GM21529 (cell line): ENCODE data around the gene KLHL40.

Experiments used
- ATAC-seq: cut with Tn5 transposase; IDR thresholded peaks from one replicate; pipeline ENCODE4 v1.9.1; 2021; ENCODE audit not compliant: unreplicated experiment

Gene KLHL40, protein sequence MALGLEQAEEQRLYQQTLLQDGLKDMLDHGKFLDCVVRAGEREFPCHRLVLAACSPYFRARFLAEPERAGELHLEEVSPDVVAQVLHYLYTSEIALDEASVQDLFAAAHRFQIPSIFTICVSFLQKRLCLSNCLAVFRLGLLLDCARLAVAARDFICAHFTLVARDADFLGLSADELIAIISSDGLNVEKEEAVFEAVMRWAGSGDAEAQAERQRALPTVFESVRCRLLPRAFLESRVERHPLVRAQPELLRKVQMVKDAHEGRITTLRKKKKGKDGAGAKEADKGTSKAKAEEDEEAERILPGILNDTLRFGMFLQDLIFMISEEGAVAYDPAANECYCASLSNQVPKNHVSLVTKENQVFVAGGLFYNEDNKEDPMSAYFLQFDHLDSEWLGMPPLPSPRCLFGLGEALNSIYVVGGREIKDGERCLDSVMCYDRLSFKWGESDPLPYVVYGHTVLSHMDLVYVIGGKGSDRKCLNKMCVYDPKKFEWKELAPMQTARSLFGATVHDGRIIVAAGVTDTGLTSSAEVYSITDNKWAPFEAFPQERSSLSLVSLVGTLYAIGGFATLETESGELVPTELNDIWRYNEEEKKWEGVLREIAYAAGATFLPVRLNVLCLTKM

GRCh38 chr3:42685363-42685881, at the start of gene KLHL40:
Gene KLHL40, plus strand, starts transcription at chr3:42685537. Its CDS starts 82 bp downstream, at chr3:42685619.
- no peak for ATAC-seq

- no peak for ATAC-seq
Measured at GRCh38 chr3:42637001-42637400, 48.3 kb upstream of the KLHL40 start.

DNA sequence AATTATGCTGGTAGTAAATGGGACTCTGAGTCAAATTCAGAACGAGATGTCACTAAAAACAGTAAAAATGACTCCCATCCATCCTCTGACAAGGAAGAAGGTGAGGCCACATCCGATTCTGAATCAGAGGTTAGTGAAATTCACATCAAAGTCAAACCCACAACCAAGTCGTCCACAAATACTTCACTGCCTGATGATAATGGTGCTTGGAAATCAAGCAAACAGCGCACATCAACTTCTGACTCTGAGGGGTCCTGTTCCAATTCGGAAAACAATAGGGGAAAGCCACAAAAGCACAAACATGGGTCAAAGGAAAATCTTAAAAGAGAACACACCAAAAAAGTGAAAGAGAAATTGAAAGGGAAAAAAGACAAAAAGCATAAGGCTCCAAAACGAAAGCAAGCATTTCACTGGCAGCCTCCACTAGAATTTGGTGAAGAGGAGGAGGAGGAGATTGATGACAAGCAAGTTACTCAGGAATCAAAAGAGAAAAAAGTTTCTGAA, 46.9 kb upstream of the KLHL40 start:
- ATAC-seq, result peak; percentile 61

DNA sequence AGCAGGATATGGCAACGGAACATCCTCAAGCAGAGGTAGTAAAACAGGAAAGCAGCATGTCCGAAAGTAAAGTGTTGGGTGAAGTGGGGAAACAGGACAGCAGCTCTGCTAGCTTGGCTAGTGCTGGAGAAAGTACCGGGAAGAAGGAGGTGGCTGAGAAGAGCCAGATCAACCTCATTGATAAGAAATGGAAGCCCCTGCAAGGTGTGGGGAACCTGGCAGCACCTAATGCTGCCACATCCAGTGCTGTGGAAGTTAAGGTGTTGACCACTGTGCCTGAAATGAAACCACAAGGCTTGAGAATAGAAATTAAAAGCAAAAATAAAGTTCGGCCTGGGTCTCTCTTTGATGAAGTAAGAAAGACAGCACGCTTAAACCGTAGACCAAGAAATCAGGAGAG, 46.1 kb upstream of the KLHL40 start:
- no peak for ATAC-seq

DNA sequence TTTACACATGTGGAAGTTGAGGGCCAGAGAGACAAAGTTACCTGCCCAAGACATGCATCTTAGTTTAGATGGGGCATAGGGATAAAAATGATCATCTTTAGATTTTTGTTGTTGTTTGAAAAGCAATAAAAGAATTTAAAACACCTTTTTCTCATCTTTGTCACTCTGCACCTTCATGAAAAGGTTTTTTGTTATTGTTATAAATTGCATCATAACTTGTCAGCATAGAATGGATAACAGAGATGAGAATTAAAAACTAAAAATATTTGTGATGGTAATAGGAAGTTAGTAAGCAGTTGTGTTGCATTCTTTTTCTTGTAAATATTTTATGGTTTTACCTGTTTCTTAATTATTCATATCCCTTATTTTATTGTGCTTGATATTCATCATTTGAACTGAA, 45.2 kb upstream of the KLHL40 start:
- ATAC-seq, result no peak

DNA sequence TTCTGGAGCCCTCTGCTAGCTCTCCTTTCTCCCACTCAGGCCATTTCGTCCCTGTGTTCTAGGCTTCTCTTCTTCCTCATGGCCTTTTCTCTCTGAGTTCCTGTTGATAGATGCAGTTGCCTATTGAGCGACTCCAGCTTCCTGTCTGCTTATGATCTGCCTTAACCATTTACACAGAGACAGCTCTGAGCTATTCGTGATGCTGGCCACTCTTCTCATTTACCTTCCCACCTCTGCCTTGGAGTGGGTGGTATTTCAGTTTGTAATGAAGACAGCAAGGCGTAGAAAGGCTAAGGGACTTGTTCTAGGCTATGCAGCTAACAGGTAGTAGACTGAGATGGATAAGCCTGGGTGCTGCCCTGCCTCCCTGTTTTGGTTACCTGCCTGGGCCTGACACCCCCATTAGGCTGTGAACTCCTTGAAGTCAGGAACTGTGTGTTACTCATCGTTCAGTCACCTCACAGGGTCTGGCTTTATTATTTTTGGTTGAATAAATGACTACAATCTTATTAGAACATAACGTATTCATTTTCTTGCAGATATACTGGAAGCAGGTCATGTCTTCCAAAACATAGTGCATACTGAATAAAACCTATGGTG, 44.5 kb upstream of the KLHL40 start:
- ATAC-seq, result no peak

DNA sequence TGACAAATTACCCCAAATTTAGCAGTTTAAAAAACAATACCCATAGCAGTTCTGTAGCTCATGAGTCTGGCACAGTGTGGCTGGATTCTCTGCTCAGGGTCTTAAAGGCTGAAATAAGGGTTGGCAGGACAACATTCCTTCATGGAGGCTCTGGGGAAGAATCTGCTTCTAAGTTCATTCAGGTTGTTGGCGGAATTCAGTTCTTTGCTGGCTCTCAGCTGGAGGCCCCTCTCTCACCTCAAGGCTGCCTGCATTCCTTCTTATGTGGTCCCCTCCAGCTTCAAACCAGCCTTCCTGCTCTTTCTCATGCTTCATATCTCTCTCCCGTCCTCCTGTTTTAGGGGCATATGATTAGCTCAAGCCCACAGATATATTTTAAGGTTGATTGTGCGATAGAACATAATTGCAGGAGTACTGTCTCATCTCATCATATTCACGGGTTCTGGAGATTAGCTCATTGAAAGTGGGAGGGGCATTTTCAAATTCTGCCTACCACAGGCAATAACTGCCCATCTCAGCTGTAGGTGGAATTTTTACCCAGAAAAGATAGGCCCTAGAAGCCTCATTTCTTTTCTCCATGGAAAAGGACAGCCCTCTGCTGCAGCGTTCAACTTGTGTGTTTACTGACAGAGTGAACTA, 37.4 kb upstream of the KLHL40 start:
- ATAC-seq, result no peak

- no peak for ATAC-seq
Measured at GRCh38 chr3:42649006-42649405, 36.3 kb upstream of the KLHL40 start.

- no peak for ATAC-seq
Measured at GRCh38 chr3:42649783-42650182, 35.6 kb upstream of the KLHL40 start.

DNA sequence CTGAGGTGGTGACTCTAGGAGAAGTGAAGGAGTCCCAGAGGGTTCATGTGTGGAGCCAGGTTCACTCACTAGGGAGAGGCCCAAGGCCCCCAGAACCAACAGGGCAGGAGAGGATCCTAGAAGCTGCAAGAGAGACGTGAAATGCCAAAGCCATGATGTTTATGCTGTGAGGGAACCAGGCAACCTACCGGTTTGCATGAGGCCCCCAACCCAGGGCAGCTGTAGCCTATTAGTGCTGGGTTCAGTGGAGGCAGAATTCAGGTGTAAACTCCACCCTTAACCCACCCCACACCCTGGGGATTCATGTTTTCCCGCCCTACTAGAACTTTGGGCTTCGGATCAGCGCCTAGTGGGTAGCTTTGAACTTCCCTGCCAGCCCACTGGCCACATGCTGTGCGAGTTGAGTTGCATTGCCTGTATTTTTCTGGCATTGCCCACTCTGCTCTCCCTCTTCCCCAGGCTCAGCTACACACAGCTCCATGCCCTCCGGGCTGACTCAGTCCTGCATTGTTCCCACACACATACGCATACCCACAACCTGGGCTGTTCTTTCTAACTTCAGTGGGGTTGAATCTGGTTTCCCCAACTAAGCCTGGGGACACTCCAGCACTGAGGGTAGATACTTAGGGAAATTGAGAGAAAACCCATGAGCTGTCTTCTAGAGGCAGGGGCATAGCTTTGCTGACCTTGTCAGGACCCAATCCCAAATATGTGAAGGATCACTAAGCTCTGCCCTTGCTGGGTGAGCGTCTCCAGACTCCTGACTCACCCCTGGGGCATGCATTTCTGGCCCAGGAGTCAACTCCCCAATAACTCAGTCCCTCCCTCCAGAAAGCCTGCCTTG, 33.9 kb upstream of the KLHL40 start:
- ATAC-seq, result no peak

DNA sequence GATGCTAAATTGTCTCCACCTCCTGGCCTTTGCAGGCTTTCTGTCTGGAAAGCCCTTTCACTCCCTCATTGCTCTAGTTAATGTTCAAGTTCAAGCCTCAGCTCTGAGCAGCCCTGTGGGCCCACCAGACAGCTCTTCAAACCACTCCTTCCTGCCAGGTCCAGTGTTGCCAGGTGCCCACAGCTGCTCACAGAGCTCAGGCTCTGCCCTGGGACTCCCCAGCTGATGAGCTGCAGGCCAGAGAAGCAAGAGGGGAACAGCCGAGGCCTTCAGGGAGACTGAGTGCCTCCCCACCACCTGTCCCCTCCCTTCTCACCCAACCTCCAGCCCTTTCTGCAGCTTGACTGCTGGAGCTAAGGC, 33.1 kb upstream of the KLHL40 start:
- peak; percentile 23 for ATAC-seq

DNA sequence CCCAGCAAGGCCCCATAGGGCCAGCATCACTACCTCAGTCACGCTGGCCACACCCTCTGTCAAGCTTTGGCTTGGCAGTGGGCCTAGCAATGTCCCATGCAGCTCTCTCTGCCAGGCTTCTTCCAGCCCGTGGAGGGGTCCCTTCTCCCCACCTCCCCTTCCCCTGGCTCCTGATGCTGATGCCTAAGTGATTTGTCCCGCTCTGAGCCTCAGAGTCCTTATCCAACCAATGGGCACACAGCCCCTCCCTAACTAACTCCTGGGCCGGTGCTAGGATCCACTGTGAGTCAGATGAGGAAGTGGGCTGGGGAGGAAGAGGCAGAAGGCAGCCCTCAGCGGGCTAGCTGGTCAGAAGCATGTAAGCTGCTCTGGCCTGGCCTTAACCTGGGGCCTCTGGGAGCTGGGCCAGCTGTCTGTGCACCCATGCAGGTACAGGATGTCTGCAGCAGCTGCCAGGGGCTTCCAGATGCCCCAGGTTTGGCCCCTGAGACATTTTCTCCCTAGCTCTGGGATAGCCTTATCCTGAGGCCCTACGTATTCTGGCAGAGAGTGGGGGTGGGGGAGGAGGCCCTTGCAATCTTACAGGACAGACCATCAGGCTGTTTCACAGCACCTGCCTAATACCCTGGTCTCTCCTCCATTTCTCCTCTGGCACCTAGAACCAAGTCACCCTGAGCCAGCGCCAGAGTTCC, 32.6 kb upstream of the KLHL40 start:
- ATAC-seq, result peak; percentile 68

GRCh38 chr3:42653303-42653559, 32.1 kb upstream of the KLHL40 start:
- no peak for ATAC-seq

GRCh38 chr3:42653560-42654330, 31.6 kb upstream of the KLHL40 start, which contains the start of gene ZBTB47:
Gene ZBTB47, plus strand, starts transcription at chr3:42653697. Its CDS starts 4,659 bp downstream, at chr3:42658356.
- no peak for ATAC-seq

DNA sequence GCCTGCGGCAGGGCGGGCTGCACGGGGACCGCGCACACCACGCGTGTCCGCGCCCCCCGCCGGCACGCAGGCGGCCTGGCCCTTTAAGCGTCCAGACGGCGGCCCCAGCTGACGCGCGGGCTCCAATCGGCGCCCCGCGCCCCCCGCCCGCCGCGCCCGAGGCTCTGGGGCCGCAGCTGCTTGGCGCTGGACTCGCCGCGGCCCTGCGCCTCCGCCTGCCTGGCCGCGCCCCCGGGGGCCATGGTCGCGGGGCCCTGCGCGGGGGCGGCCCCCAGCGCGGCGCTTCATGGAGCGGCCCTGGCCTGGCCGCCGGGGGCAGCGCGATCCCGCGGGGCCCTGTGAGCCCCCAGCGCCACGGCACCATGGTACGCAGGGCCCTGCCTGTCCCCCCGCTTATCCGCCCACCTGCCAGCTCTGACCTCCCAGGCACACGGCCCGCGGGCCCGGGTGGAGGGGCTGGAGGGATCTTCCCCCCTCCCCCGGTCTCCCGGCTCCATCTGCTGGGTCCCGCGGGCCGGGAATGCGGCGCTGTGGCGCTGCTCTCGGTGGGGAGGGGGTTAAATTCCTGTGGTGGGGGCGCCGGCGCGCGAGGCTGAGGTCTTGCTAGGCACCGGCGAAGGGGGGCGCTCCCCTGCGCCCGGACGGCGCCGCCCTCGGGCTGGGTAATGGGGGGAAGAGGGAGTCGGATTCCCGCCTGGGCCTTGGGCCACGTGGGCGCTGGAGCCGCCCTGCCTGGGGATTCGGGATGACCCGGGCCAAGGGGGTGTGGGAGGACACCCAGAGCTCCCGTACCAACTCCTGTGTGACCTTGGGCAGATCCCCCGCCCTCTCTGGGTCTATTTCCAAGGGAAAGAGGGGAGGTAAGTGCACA, 30.8 kb upstream of the KLHL40 start:
- ATAC-seq, result no peak

DNA sequence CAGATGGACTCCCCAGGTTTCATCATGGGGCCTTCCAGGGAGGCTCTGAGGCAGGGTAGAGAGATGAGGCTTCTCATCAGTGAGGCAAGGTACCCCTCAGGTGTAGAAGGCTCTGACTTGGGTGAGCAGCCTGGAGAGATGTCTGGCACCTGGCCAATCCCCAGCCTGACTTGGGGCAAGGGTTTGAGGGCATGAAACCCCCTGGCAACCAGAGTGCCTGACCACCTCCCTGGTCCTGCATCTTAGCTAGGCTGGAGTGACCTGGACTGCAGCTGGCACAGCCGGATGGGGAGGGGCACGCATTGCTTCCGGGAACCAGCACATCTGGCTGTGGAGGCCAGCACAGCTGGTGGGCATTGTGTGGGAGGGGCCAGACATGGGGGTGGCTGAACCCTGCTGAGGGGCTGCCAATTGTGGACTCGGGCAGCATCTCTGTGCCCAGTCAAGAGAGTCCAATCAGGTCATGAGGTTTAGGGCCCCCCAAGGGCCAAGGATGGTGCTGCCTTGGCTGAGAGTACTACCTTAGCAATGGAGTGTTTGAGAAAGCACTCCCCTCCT, 29.9 kb upstream of the KLHL40 start:
- ATAC-seq, result no peak

GRCh38 chr3:42655980-42656679, 29.2 kb upstream of the KLHL40 start:
- no peak for ATAC-seq
